DOHH2 (cell line): ENCODE data around the gene NCKAP1.

Experiments
- H3F3A ChIP-seq: fragments of 200-600 bp; sonication (generic), shearing (Covaris generic); 2 replicates; pipeline ENCODE4 v1.6.0; 2016; ENCODE audit warnings: antibody characterized with exemption, mild to moderate bottlenecking; ENCODE audit not compliant: control insufficient read depth, insufficient read depth
- H3K27ac ChIP-seq: fragments of 200-600 bp; sonication (generic); 2 replicates; pipeline ENCODE4 v1.5.1; 2014; ENCODE audit warnings: low read depth, mild to moderate bottlenecking, low read length, moderate library complexity
- H3K27me3 ChIP-seq: fragments of 200-600 bp; sonication (generic); 2 replicates; pipeline ENCODE4 v1.6.1; 2014; ENCODE audit warnings: mild to moderate bottlenecking, low read length, mixed read lengths; ENCODE audit not compliant: control insufficient read depth
- H3K36me3 ChIP-seq: fragments of 200-600 bp; sonication (generic); 2 replicates; pipeline ENCODE4 v1.6.1; 2014; ENCODE audit warnings: mild to moderate bottlenecking, low read length, moderate library complexity, mixed read lengths; ENCODE audit not compliant: control insufficient read depth
- H3K4me1 ChIP-seq: fragments of 200-600 bp; sonication (generic); 2 replicates; pipeline ENCODE4 v1.6.1; 2014; ENCODE audit warnings: mild to moderate bottlenecking, low read length, mixed read lengths; ENCODE audit not compliant: control insufficient read depth
- H3K4me2 ChIP-seq: fragments of 200-600 bp; sonication (generic); 2 replicates; pipeline ENCODE4 v1.6.0; 2014; ENCODE audit warnings: mild to moderate bottlenecking, low read length, moderate library complexity
- H3K4me3 ChIP-seq: fragments of 200-600 bp; sonication (generic); 2 replicates; pipeline ENCODE4 v1.5.1; 2014; ENCODE audit warnings: mild to moderate bottlenecking, low read length, mixed read lengths
- H3K79me2 ChIP-seq: fragments of 200-600 bp; sonication (generic); 2 replicates; pipeline ENCODE4 v1.6.1; 2014; ENCODE audit warnings: mild to moderate bottlenecking, low read length, mixed read lengths; ENCODE audit not compliant: control insufficient read depth
- H3K9me2 ChIP-seq: fragments of 200-600 bp; sonication (generic); replicated peaks from 2 replicates; pipeline ENCODE4 v1.6.1; 2014; ENCODE audit warnings: mild to moderate bottlenecking, low read length, mixed read lengths; ENCODE audit not compliant: control insufficient read depth
- H3K9me3 ChIP-seq: fragments of 200-600 bp; sonication (generic); 2 replicates; pipeline ENCODE4 v1.6.1; 2014; ENCODE audit warnings: antibody characterized with exemption, low read length, mixed read lengths; ENCODE audit not compliant: control insufficient read depth, insufficient read depth
- H4K20me1 ChIP-seq: fragments of 200-600 bp; sonication (generic); 2 replicates; pipeline ENCODE4 v1.6.0; 2014; ENCODE audit warnings: low read depth, mild to moderate bottlenecking, antibody characterized with exemption, low read length, moderate library complexity; ENCODE audit not compliant: control insufficient read depth, insufficient read depth
- EZH2phosphoT487 ChIP-seq: fragments of 200-600 bp; sonication (generic); IDR thresholded peaks from 2 replicates; pipeline ENCODE4 v1.6.1; 2017; ENCODE audit warnings: borderline replicate concordance, mild to moderate bottlenecking, antibody characterized with exemption, low read length, moderate library complexity, mixed read lengths
- TF ChIP-seq, protein P1 (sequence below): fragments of 200-600 bp; sonication (generic); IDR thresholded peaks from one replicate; pipeline ENCODE4 v1.5.1; 2014; ENCODE audit warnings: antibody characterized with exemption, mild to moderate bottlenecking, low read depth, low read length; ENCODE audit not compliant: poor library complexity, severe bottlenecking

NCKAP1 gene

DNA sequence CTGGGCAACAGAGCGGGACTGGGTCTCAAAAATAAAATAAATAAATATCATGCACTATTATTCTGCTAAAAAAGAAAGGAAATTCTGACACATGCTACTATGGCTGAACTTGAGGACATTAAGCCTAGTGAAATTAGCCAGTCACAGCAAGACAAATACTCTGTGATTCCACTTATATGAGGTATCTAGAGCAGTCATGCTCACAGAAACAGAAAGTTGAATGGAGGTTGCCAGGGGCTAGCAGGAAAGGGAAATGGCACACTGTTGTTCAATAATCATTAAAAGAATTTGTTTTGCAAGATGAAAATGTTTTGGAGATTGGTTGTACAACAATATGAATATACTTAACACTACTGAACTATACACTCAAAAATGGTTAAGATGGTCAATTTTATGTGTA lies 60.8 kb downstream of the NCKAP1 start:
- Histone ChIP-seq H3K36me3 (no peaks in the 10 kb centered on the region), H3K27me3 (no peaks in the 10 kb centered on the region), H3K9me3 (peaks cover 4% of the 10 kb centered on the region; the same call in 1 of the 2 replicates), H4K20me1 (no peaks in the 10 kb centered on the region), H3K4me3 (no peak overlapping the region), H3F3A (peaks cover 9% of the 10 kb centered on the region), H3K9me2 (no peaks in the 10 kb centered on the region), H3K79me2 (no peaks in the 10 kb centered on the region), H3K4me1 (peaks cover 54% of the 10 kb centered on the region), H3K27ac (no peak overlapping the region), H3K4me2 (0 out of 2 replicates have a peak overlapping the region, but pooled peaks have one; percentile 9)
- TF ChIP-seq, protein P1, sequence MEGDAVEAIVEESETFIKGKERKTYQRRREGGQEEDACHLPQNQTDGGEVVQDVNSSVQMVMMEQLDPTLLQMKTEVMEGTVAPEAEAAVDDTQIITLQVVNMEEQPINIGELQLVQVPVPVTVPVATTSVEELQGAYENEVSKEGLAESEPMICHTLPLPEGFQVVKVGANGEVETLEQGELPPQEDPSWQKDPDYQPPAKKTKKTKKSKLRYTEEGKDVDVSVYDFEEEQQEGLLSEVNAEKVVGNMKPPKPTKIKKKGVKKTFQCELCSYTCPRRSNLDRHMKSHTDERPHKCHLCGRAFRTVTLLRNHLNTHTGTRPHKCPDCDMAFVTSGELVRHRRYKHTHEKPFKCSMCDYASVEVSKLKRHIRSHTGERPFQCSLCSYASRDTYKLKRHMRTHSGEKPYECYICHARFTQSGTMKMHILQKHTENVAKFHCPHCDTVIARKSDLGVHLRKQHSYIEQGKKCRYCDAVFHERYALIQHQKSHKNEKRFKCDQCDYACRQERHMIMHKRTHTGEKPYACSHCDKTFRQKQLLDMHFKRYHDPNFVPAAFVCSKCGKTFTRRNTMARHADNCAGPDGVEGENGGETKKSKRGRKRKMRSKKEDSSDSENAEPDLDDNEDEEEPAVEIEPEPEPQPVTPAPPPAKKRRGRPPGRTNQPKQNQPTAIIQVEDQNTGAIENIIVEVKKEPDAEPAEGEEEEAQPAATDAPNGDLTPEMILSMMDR: no peak
- no peak for TF ChIP-seq EZH2phosphoT487

DNA sequence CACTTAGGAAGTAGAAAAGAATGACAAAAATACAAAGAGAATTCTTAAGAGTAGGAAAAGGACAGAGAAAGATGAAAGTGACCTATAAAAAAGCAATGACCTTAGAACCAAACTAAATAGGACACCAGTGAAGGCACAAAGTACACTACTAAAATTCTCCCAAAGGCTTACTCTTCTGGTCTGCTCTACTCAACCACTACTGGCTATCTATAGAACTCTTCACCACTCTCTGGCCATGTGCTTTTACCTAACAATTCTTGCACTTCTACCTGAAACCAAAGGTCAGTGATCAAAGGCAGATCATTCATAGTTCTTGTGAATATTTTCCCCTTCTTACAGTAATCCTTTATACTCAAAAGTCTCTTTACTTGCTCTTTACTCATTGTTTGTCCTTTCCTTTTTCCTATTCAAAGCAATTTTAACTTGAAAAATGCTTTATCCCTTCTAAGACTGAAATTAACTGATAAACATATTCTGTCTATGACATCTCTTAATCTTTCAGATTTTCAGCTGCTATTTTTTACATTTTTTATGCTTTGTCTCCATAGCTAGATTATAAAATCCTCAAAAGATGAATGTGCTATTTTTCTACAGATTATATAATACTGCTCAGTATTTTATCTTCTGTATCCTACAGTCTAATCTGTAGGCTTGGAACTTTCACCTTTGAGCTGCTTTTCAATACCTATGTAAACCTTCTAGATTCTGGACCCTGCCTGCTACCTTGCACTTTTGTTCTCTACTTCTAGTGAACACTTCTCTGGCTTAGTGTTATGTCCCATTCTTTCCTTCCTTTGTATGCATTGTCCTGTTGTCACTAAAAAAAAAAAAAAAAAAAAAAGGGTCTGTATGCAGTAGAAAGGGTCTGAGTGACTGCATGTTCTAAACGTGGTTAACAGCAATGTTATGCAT lies 64.6 kb downstream of the NCKAP1 start:
- H3F3A ChIP-seq: peaks cover 18% of the 10 kb centered on the region
- H4K20me1 ChIP-seq: no peaks in the 10 kb centered on the region
- no peak for TF ChIP-seq EZH2phosphoT487
- TF ChIP-seq, protein P1: no peak
- no peaks in the 10 kb centered on the region for H3K9me2 ChIP-seq
- peaks cover 10% of the 10 kb centered on the region for H3K9me3 ChIP-seq
- peak overlapping the region; percentile 28 for H3K4me2 ChIP-seq
- peaks cover 64% of the 10 kb centered on the region for H3K4me1 ChIP-seq
- H3K27ac ChIP-seq: no peak overlapping the region
- no peak overlapping the region for H3K4me3 ChIP-seq
- H3K79me2 ChIP-seq: no peaks in the 10 kb centered on the region
- no peaks in the 10 kb centered on the region for H3K27me3 ChIP-seq
- H3K36me3 ChIP-seq: peaks cover 3% of the 10 kb centered on the region; the same call in 1 of the 2 replicates

DNA sequence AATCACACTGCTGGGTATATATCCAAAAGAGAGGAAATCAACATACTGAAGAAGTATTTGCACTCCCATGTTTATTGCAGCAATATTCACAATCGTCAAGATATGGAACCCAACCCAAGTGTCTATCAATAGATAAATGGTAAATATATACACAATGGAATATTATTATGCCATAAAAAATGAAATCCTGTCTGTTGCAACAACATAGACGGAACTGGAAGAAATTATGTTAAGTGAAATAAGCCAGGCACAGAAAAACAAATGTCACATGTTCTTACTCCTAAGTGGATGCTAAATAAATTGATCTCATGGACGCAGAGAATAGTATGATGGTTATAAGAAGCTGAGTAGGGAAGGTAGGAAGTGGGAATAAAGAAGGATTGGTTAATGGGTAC lies 65.7 kb downstream of the NCKAP1 start:
- Histone ChIP-seq H3K36me3 (peaks cover 3% of the 10 kb centered on the region; the same call in 1 of the 2 replicates), H3F3A (peaks cover 17% of the 10 kb centered on the region), H3K4me3 (peak overlapping the region; percentile 48), H3K9me2 (no peaks in the 10 kb centered on the region), H4K20me1 (no peaks in the 10 kb centered on the region), H3K27ac (peak overlapping the region; percentile 87), H3K4me2 (peak overlapping the region; percentile 58), H3K79me2 (no peaks in the 10 kb centered on the region), H3K4me1 (peaks cover 68% of the 10 kb centered on the region), H3K9me3 (peaks cover 10% of the 10 kb centered on the region), H3K27me3 (no peaks in the 10 kb centered on the region)
- TF ChIP-seq EZH2phosphoT487: no peak
- TF ChIP-seq, protein P1: no peak
